Endodermal cell (in vitro differentiated cells): Measurements from ENCODE around the gene DBT. TPM values are rescaled to one million over a fixed set of nuclear protein-coding genes. Genes with fewer than 3 reads are reported as not detected.

Experiments used
- DNase-seq: peaks from one replicate; pipeline ENCODE4 v3.0.0-alpha.2; 2017
- H3K27ac ChIP-seq: 2 replicates; pipeline ENCODE4 v1.5.1; 2013; ENCODE audit warnings: mild to moderate bottlenecking, low read depth, low read length, moderate library complexity
- H3K27me3 ChIP-seq: 2 replicates; pipeline ENCODE4 v1.6.1; 2013; ENCODE audit warnings: mild to moderate bottlenecking, low read length, moderate library complexity; ENCODE audit not compliant: insufficient read depth, control insufficient read depth, poor library complexity, severe bottlenecking
- H3K36me3 ChIP-seq: 2 replicates; pipeline ENCODE4 v1.7.0; 2013; ENCODE audit warnings: mild to moderate bottlenecking, low read length, moderate library complexity; ENCODE audit not compliant: control insufficient read depth, insufficient read depth
- H3K4me1 ChIP-seq: one replicate; pipeline ENCODE4 v1.7.0; 2013; ENCODE audit warnings: low read length; ENCODE audit not compliant: control insufficient read depth, insufficient read depth
- H3K4me3 ChIP-seq: 2 replicates; pipeline ENCODE4 v1.5.1; 2013; ENCODE audit warnings: mild to moderate bottlenecking, low read length, moderate library complexity
- H3K9ac ChIP-seq: 2 replicates; pipeline ENCODE4 v1.6.1; 2013; ENCODE audit warnings: mild to moderate bottlenecking, low read length, moderate library complexity; ENCODE audit not compliant: poor library complexity, severe bottlenecking; ENCODE audit errors: extremely low read depth
- H3K9me3 ChIP-seq: 2 replicates; pipeline ENCODE4 v1.6.1; 2013; ENCODE audit warnings: mild to moderate bottlenecking, low read length, moderate library complexity; ENCODE audit not compliant: control insufficient read depth
- H3K27ac Mint-ChIP-seq: 2 replicates; pipeline ENCODE4 v1.8.0; 2020; ENCODE audit warnings: mixed read lengths
- H3K27me3 Mint-ChIP-seq: 2 replicates; pipeline ENCODE4 v1.8.0; 2021; ENCODE audit warnings: mild to moderate bottlenecking, mixed read lengths; ENCODE audit not compliant: insufficient read depth
- H3K36me3 Mint-ChIP-seq: 2 replicates; pipeline ENCODE4 v1.8.0; 2020; ENCODE audit warnings: low read depth, mixed read lengths
- H3K4me1 Mint-ChIP-seq: 2 replicates; pipeline ENCODE4 v1.8.0; 2020; ENCODE audit warnings: mixed read lengths
- H3K4me3 Mint-ChIP-seq: 2 replicates; pipeline ENCODE4 v1.8.0; 2020; ENCODE audit warnings: mild to moderate bottlenecking, moderate library complexity, mixed read lengths
- H3K9me3 Mint-ChIP-seq: 2 replicates; pipeline ENCODE4 v1.8.0; 2020; ENCODE audit warnings: mild to moderate bottlenecking, mixed read lengths
- CTCF ChIP-seq: fragments of 200-600 bp; sonication (generic); conservative IDR thresholded peaks from 2 replicates; pipeline ENCODE4 v1.5.0; 2021; ENCODE audit warnings: antibody characterized with exemption, mild to moderate bottlenecking
- WGBS, 2 experiments: methylation state at CpG; one replicate each; pipeline versions ENCODE4 v1.1.5 to v1.1.7; 2013; ENCODE audit warnings: missing lambda C conversion rate in 2 of 2, mixed read lengths in 1 of 2; ENCODE audit not compliant: insufficient coverage in 1 of 2, insufficient read length in 1 of 2; 5-methylcytosine and 5-hydroxymethylcytosine counted together
- total RNA-seq, 2 donors: library from RNA; stranded (reverse); fragmentation: NEBNext Ultra II Directional in 1 of 2; extraction: Animal tissue kit (Norgen Biotek cat#: 25700) in 1 of 2; gene quantifications; 2 replicates in 1 of 2; 3 replicates in 1 of 2; pipeline ENCODE4 v1.2.1, GENCODE V29; 2021

DBT gene
- total RNA-seq, 2 donors from 2014 or later, result 23.0 to 24.6 TPM

GRCh38 chr1:100230765-100231164 is 18.9 kb downstream of the DBT start:
- 100% methylated on average over 2 of the region's 2 CpGs for WGBS, 2 experiments
- H3K27ac Mint-ChIP-seq, result no peak overlapping the region
- no peaks in the 10 kb centered on the region for H3K4me1 ChIP-seq

GRCh38 chr1:100229681-100230443 is 19.8 kb downstream of the DBT start:
- H3K27me3 ChIP-seq, result no peaks in the 10 kb centered on the region

More at GRCh38 chr1:100230765-100231164, 18.9 kb downstream of the DBT start:
- Histone ChIP-seq H3K27me3 (no peaks in the 10 kb centered on the region), H3K9ac (no peak overlapping the region), H3K9me3 (no peaks in the 10 kb centered on the region), H3K27ac (no peak overlapping the region), H3K36me3 (peaks cover 74% of the 10 kb centered on the region), H3K4me3 (no peak overlapping the region)
- DNase-seq, result no peak
- H3K4me3 Mint-ChIP-seq, result no peak overlapping the region
- peaks cover 69% of the 10 kb centered on the region for H3K36me3 Mint-ChIP-seq
- no peaks in the 10 kb centered on the region for H3K4me1 Mint-ChIP-seq
- no peak for TF ChIP-seq CTCF
- no peaks in the 10 kb centered on the region for H3K27me3 Mint-ChIP-seq
- no peaks in the 10 kb centered on the region for H3K9me3 Mint-ChIP-seq

GRCh38 chr1:100222428-100222827 is 27.2 kb downstream of the DBT start:
- no peak overlapping the region for H3K4me3 Mint-ChIP-seq
- Histone ChIP-seq H3K27ac (no peak overlapping the region), H3K36me3 (peaks cover 23% of the 10 kb centered on the region), H3K9ac (no peak overlapping the region), H3K9me3 (no peaks in the 10 kb centered on the region), H3K27me3 (no peaks in the 10 kb centered on the region), H3K4me1 (no peaks in the 10 kb centered on the region), H3K4me3 (no peak overlapping the region)
- DNase-seq, result no peak
- H3K27me3 Mint-ChIP-seq, result no peaks in the 10 kb centered on the region
- H3K27ac Mint-ChIP-seq, result no peak overlapping the region
- no peaks in the 10 kb centered on the region for H3K9me3 Mint-ChIP-seq
- peaks cover 9% of the 10 kb centered on the region for H3K4me1 Mint-ChIP-seq
- H3K36me3 Mint-ChIP-seq, result peaks cover 24% of the 10 kb centered on the region
- no peak for TF ChIP-seq CTCF

More at GRCh38 chr1:100229681-100230443, 19.8 kb downstream of the DBT start:
- H3K27ac Mint-ChIP-seq, result no peak overlapping the region
- peaks cover 69% of the 10 kb centered on the region for H3K36me3 Mint-ChIP-seq
- H3K27ac ChIP-seq, result no peak overlapping the region
- H3K9ac ChIP-seq, result no peak overlapping the region
- no peaks in the 10 kb centered on the region for H3K9me3 Mint-ChIP-seq
- no peak for DNase-seq
- H3K27me3 Mint-ChIP-seq, result no peaks in the 10 kb centered on the region
- H3K9me3 ChIP-seq, result no peaks in the 10 kb centered on the region
- no peaks in the 10 kb centered on the region for H3K4me1 ChIP-seq
- H3K4me3 Mint-ChIP-seq, result no peak overlapping the region
- H3K4me1 Mint-ChIP-seq, result no peaks in the 10 kb centered on the region
- peaks cover 72% of the 10 kb centered on the region for H3K36me3 ChIP-seq
- 94 to 100% methylated on average over 4 of the region's 4 CpGs for WGBS, 2 experiments
- no peak for TF ChIP-seq CTCF
- no peak overlapping the region for H3K4me3 ChIP-seq
